Measurements from ENCODE around the gene CA6.
"Not testable (repeated sequence)": the region's sequence is repeated elsewhere in the genome, so short reads cannot be mapped to it uniquely, and the experiment has no call there.

CA6 gene

DNA sequence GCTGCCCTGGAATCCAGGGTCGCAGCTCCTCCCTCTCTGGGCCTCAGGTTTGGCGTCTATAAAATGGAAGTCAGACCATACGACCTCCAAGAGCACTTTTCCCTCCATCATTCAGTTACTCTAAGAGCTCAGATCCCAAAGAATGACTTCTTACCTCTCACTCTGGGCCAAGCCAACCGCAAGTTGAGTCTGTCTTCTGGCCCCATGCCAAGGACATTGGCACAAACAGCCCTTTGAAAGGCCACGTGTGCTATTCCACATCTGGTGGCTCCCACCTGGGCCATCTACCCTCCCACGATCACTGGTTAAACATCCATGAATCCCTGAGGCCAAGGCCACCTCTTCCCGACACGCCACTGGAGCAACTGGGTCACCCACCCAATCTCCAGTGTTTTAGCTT, 68.2 kb downstream of the CA6 start:
- TF ChIP-seq Cebpa-rat (IDR thresholded peaks at IDR 0.05): no peak
- Histone ChIP-seq H3K4me2 (peak overlapping the region in 6 of 11 experiments; percentile 9 to 87 (median 70); a peak in 4 of 22 replicates), H3K4me1 (peaks cover 34 to 91% (median 74%) of the 10 kb centered on the region in 10 experiments), H3K27me3 (peaks cover 0 to 10% (median 0%) of the 10 kb centered on the region in 11 experiments; a peak in 3 of 22 replicates), H3K4me3 (no peak overlapping the region), H4K20me1 (no peaks in the 10 kb centered on the region), H3K9me3 (replicated peaks in 1 of 11) (no peaks in the 10 kb centered on the region), H3K9ac (no peak overlapping the region), H3K27ac (no peak overlapping the region), H3K36me3 (no peaks in the 10 kb centered on the region)

DNA sequence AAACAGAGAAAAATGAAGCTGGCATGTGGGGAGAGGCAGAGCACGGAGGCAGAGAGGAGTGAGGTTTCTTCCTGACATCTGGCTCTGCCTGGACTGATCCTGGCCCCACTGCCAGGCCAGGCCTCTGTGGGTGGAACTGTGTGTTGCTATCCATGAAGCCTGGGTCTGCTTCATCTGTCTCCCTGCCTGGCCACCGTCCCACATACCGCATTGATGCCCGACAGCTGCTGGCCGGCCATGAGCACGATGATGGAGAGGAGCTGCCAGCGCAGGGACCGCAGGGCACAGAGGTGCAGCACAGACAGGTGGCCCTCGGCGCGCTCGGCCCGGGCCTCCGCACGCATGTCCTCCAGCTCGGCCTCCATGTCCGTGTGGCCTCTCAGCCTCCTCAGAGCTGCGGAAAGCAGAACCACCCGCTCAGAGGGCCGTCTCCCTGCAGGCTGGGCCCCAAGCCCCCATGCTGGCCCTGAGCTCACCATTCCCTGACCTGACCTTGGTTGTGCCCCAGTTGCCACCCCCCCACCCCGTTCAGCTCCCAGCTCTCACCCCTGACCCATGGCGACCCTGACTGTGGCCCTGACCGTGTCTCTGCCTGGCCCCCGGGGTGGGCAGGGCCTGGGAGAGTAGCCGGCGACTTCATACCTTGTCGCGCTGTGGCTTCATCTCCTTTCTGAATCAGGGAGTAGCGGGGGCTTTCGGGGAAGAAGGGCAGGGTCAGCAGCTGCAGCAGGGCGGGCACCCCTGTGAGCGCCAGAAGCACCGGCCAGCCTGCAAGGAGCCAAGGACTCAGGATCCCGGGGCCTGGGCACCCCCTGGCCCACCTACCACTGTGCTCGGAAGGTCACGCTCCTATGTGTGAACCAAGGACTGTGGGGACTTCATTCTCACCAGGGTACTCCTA, 69.1 kb downstream of the CA6 start:
- Histone ChIP-seq H3K4me2 (peak overlapping the region in 10 of 11 experiments; percentile 28 to 87 (median 62); a peak in 17 of 22 replicates), H3K27ac (no peak overlapping the region), H4K20me1 (no peaks in the 10 kb centered on the region), H3K4me3 (no peak overlapping the region), H3K9ac (no peak overlapping the region), H3K27me3 (peaks cover 0 to 10% (median 0%) of the 10 kb centered on the region in 11 experiments; a peak in 3 of 22 replicates), H3K9me3 (replicated peaks in 1 of 11) (no peaks in the 10 kb centered on the region), H3K4me1 (peaks cover 33 to 91% (median 80%) of the 10 kb centered on the region in 10 experiments), H3K36me3 (no peaks in the 10 kb centered on the region)
- no peak for TF ChIP-seq Cebpa-rat (IDR thresholded peaks at IDR 0.05)

DNA sequence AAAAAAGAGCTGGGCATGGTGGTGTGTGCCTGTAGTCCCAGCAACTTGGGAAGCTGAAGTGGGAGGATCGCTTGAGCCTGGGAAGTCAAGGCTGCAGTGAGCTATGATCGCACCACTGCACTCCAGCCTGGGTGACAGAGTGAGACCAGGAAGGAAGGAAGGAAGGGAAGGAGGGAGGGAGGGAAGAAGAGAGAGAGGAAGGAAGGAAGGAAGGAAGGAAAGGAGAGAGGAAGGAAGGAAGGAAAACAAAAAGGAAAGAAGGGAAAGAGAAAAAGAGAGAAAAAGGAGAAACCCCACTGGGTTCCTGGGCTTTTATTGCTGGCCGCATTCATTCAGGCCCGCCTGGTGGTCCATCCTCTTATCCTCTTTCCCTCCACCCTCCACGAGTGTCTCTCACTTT, 70.8 kb downstream of the CA6 start:
- no peak for TF ChIP-seq Cebpa-rat (IDR thresholded peaks at IDR 0.05)
- H3K27me3 ChIP-seq: peaks cover 0 to 10% (median 0%) of the 10 kb centered on the region in 11 experiments; a peak in 3 of 22 replicates
- H3K9ac ChIP-seq: no peak overlapping the region
- no peaks in the 10 kb centered on the region for H3K9me3 ChIP-seq (replicated peaks in 1 of 11)
- H3K36me3 ChIP-seq: no peaks in the 10 kb centered on the region
- H3K4me2 ChIP-seq: peak overlapping the region in 9 of 11 experiments; percentile 28 to 87 (median 62); a peak in 16 of 22 replicates
- H3K4me1 ChIP-seq: peaks cover 19 to 91% (median 80%) of the 10 kb centered on the region in 10 experiments
- no peaks in the 10 kb centered on the region for H4K20me1 ChIP-seq
- no peak overlapping the region for H3K27ac ChIP-seq
- no peak overlapping the region for H3K4me3 ChIP-seq

DNA sequence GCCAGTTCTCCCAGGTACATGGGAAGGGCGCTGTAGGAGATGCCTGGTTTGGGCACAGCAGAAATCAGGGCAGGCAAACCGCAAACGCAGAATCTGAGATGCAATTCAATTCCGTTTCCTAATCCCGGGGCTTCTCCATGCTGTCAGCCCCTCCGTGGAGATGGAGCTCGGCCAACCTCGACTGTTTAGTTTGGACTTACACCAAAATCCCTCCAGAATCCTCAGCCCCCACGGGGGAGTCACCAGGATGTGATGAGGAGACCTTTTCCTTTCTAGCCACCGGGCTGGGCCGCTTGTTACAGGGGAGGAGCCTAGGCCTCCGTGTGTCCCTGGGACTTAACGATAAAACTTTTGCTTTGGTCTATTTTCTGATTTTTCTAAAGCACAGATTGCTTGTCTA, 72.7 kb downstream of the CA6 start:
- Histone ChIP-seq H3K4me1 (peaks cover 9 to 84% (median 73%) of the 10 kb centered on the region in 10 experiments; a peak in 18 of 20 replicates), H3K9ac (peak overlapping the region in 1 of 11 experiments; percentile 2; a peak in 1 of 22 replicates), H3K27me3 (peaks cover 0 to 10% (median 0%) of the 10 kb centered on the region in 11 experiments; a peak in 3 of 22 replicates), H3K9me3 (replicated peaks in 1 of 11) (no peaks in the 10 kb centered on the region), H3K27ac (no peak overlapping the region), H3K4me2 (peak overlapping the region in 9 of 11 experiments; percentile 9 to 87 (median 72); a peak in 16 of 22 replicates), H4K20me1 (no peaks in the 10 kb centered on the region), H3K4me3 (no peak overlapping the region), H3K36me3 (no peaks in the 10 kb centered on the region)
- no peak for TF ChIP-seq Cebpa-rat (IDR thresholded peaks at IDR 0.05)

DNA sequence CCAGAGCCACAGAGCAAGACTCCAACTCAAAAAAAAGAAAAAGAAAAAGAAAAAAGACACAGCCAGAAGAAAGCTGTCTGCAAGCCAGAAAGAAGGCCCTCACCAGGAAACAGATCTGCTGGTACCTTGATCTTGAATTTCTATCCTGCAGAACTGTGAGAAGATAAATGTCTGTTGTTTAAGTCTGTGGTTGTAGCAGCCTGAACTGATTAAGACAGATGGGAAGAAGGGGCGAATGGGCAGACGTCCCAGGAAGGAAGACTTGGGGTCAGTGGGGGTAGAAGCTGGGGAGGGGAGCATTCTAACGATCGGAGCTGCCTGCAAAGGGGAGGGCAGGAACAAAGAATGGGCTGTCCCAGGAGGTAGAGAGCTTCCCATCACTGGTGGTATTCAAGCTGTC, 74.2 kb downstream of the CA6 start:
- peak overlapping the region in 1 of 10 experiments; percentile 7; a peak in 1 of 20 replicates for H3K4me3 ChIP-seq
- no peaks in the 10 kb centered on the region for H4K20me1 ChIP-seq
- H3K4me1 ChIP-seq: peaks cover 9 to 68% (median 65%) of the 10 kb centered on the region in 10 experiments; a peak in 18 of 20 replicates
- TF ChIP-seq Cebpa-rat (IDR thresholded peaks at IDR 0.05): no peak
- H3K9me3 ChIP-seq (replicated peaks in 1 of 11): no peaks in the 10 kb centered on the region
- no peaks in the 10 kb centered on the region for H3K36me3 ChIP-seq
- H3K27ac ChIP-seq: peak overlapping the region in 4 of 11 experiments; percentile 12 to 55 (median 53); a peak in 9 of 22 replicates
- H3K9ac ChIP-seq: peak overlapping the region in 4 of 11 experiments; percentile 5 to 37 (median 28); a peak in 4 of 22 replicates
- H3K4me2 ChIP-seq: peak overlapping the region in 9 of 11 experiments; percentile 42 to 87 (median 72); a peak in 18 of 22 replicates
- peaks cover 0 to 10% (median 0%) of the 10 kb centered on the region in 11 experiments; a peak in 3 of 22 replicates for H3K27me3 ChIP-seq

DNA sequence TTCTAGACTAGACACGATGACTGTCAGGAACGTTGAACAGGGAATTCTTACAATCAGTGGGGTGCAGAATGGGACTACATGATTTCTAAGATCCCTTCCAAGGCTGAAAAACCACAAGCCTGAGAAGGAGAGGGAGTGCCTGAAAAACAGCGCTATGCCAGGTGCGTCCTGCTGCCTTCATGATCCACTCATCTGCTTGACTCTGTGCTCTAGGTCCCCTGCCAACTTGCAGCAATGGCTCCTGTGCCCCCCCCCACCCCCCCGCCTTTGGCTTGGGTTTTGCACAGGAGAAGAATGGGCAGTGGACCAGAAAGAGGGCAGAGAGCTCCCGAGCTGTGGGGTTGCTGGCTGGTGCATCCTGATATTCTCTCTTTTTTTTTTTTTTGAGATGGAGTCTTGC, 74.6 kb downstream of the CA6 start:
- Histone ChIP-seq H3K27me3 (peaks cover 0 to 10% (median 0%) of the 10 kb centered on the region in 11 experiments; a peak in 3 of 22 replicates), H3K4me2 (peak overlapping the region in 9 of 11 experiments; percentile 42 to 87 (median 72); a peak in 18 of 22 replicates), H3K9me3 (replicated peaks in 1 of 11) (no peaks in the 10 kb centered on the region), H3K36me3 (no peaks in the 10 kb centered on the region), H3K9ac (peak overlapping the region in 4 of 11 experiments; percentile 5 to 37 (median 28); a peak in 3 of 22 replicates), H4K20me1 (no peaks in the 10 kb centered on the region), H3K27ac (peak overlapping the region in 4 of 11 experiments; percentile 12 to 55 (median 53); a peak in 8 of 22 replicates), H3K4me1 (peaks cover 7 to 64% (median 61%) of the 10 kb centered on the region in 10 experiments; a peak in 18 of 20 replicates), H3K4me3 (peak overlapping the region in 1 of 10 experiments; percentile 7; a peak in 1 of 20 replicates)
- no peak for TF ChIP-seq Cebpa-rat (IDR thresholded peaks at IDR 0.05)

DNA sequence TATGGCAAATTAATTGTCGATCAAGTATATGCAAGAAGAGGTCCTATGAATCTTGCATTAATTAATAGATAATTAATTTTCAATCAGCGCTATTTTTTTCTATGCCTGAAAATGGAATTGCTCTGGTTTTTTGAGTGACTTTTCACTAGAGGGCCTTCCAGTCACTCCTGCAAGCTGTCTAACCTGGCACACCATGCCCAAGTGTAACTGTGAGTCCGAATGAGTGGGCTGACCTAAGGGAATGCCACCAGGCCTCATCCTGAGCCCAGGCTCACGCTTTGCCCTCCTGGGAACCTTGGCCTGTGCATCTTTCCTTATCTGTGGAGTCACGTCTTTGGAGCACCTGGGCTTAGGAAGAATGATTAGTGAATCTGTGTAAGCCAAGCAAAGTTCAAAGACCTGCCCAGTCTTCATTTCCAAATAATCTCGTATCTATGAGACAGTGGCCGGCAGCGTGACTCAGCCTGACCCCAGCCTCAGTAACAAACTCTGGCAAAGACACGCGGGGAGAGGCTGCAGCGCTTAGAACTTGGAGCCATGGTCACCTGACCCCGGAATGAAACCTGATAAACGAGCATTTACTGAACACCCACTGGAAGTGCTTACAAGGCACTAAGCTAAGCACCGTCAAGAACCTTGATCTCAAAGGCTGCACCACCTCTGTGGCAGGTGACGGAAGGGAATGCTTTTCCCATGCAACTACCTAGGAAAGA, 76.5 kb downstream of the CA6 start:
- H3K4me1 ChIP-seq: peaks cover 0 to 45% (median 44%) of the 10 kb centered on the region in 10 experiments; a peak in 16 of 20 replicates
- not testable (repeated sequence) for H3K36me3 ChIP-seq; H4K20me1 ChIP-seq; H3K4me2 ChIP-seq; H3K27me3 ChIP-seq; H3K27ac ChIP-seq; H3K4me3 ChIP-seq; H3K9me3 ChIP-seq (replicated peaks in 1 of 11); H3K9ac ChIP-seq

DNA sequence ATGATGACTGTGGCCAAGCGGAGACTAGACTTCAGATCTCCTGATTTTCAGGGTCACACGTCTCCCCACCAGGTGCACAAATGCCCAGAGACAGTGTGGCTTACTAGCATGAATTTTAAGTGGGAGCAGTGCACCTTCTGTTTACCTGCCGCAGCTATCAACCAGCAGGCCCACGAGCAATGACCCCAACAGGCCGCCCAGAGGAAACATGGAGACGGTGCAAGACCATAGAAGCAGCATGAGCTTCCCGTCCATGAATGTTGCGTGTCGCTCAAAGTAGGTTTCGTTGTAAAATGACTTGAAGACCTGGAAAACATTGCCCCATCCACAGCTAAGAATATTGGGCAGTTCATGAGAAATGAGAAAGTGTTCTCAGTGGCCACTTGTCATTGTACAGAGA, 77.1 kb downstream of the CA6 start:
- TF ChIP-seq Cebpa-rat (IDR thresholded peaks at IDR 0.05): no peak

More for the DNA sequence above, 77.1 kb downstream of the CA6 start:
- Histone ChIP-seq H3K27ac (no peak overlapping the region), H3K4me1 (peaks cover 0 to 39% (median 38%) of the 10 kb centered on the region in 10 experiments; a peak in 16 of 20 replicates), H3K9me3 (replicated peaks in 1 of 11) (no peaks in the 10 kb centered on the region), H4K20me1 (no peaks in the 10 kb centered on the region), H3K4me3 (no peak overlapping the region), H3K4me2 (no peak overlapping the region), H3K36me3 (no peaks in the 10 kb centered on the region), H3K9ac (no peak overlapping the region), H3K27me3 (no peaks in the 10 kb centered on the region)

All from BLaER1 treated with 17β-estradiol and CSF1 and Interleukin-3, amounts not matched to agents 10 nM and 100 nM (cell line).